Dermis microvascular lymphatic vessel endothelial cell (primary cell): ENCODE data around the gene KDM6A. TPM values are rescaled to one million over a fixed set of nuclear protein-coding genes. Genes with fewer than 3 reads are reported as not detected.
"Not testable (repeated sequence)": the region's sequence is repeated elsewhere in the genome, so short reads cannot be mapped to it uniquely, and the experiment has no call there.

ENCODE experiments used
- DNase-seq, 2 donors: peaks; one replicate each; pipeline versions ENCODE4 v3.0.0 to v3.0.0-alpha.2; 2010; ENCODE audit warnings: low read depth in 2 of 2
- total RNA-seq: library from RNA; depleted of rRNA; stranded (reverse); fragments of >200 nt; gene quantifications from 2 replicates; pipeline ENCODE4 v1.2.1, GENCODE V29; 2014

KDM6A gene
- total RNA-seq, 1 donor from 2014 or later: 18.9 TPM

DNA sequence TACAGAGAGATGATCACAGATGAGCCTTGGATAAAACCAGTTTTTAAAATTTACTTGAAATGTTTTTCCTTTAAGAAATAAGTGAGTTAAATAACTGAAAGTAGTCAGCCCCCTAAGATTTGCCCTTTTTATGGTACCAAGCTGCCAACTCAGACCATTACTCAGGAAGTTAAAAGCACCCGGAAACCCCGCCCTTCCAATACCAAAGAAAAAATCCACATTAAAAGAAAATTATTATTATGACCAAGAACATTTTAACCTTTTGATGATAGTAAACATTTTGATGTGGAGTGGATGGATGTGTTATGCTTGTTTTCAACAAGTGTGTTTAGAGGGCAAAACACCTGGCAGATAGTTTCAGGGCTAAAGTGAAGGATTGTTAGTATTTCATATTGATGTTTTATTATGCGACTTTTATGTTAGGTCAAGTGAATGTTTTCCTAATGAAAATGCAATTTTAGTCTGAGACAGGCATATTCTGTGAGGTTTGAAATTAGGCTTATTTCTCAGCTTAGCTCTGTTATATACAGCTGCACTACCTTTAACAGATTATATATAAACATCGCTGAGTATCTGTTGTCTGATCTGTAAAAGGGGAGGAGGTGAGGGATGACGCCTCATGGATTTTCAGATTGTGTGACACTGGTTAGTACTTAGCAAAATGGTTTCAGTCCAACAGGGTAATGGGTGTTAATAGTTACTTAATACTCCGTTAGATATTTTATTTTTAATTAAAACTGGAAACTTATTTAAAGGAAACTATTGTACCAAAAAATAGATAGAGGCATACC is 89.0 kb downstream of the KDM6A start:
- DNase-seq: no peak

DNA sequence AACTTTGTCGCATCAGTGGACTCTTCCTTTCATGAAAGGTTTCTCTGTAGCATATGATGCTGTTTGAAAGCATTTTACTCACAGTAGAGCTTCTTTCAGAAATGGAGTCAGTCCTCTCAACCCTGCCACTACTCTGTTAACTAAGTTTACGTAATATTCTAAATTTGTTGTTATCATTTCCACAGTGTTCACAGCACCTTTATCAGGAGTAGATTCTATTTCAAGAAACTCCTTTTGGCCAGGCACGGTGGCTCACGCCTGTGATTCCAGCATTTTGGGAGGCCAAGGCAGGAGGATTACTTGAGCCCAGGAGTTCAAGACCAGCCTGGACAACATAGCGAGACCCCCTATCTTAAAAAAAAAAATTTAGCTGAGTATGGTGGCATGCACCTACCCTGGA is 90.0 kb downstream of the KDM6A start:
- DNase-seq: no peak

DNA sequence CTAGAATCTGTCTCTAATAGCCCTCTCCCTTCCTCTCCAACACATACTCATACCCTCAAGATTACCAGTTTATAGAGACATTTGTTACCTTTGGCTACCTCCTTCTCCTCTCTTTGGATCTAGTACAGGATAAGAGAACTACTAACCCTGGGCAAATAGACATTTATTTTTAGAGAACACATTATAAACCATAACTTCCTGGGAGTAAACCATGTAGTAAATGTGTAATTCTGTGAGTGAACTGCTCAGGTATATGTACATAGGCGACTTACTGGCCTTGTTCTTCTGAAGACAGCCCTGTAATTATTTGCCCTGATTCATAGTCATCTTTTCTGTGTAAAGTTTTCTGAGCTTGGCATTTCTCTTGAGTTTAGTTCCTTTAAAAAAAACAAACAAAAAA is 94.2 kb downstream of the KDM6A start:
- no peak for DNase-seq

DNA sequence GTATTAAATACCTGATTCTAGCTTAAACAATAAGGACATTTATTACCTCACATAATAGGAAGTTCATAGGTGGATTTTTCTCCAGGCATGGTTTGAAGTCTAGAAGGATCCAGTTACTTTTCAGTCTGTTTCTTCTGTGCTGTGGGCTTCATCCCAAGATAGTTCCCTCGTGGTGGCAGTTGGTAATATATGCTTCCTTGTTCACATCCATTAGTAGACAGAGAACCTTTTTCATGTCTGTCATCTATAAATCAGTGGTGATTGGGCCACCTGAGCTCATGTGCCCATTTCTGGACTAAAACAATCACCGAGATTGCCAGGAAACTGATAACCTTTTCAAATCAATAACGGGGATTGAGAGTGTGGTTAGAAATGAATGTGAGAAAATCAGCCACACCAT is 97.7 kb downstream of the KDM6A start:
- DNase-seq: no peak

GRCh38 chrX:44971674-44972073 is 98.7 kb downstream of the KDM6A start:
- DNase-seq: no peak

- DNase-seq: no peak
Observed at GRCh38 chrX:44972132-44972531, 99.1 kb downstream of the KDM6A start.

DNA sequence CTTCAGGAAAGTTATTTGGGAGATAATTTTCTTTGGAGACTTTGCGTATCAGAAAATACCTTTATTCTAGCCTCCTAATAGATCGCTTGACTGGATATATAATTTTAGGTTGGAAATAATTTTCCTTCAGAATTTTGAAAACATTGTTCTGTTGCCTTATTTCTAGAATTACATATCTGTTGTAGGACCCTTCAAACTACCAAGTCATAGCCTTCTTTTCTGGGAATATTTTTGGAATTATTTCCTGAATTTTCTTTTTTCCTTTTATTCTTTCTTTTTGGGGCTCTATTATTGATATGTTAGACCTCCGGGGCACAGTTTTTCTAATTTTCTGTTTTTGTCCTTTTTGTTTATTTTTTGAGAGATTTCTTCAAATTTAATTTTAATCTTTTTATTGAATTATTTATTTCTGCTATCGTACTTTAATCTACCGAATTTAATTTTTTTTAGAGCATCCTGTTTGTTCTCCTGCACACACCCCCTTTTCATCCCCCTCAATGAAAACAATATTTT is 100.5 kb downstream of the KDM6A start:
- DNase-seq: no peak

DNA sequence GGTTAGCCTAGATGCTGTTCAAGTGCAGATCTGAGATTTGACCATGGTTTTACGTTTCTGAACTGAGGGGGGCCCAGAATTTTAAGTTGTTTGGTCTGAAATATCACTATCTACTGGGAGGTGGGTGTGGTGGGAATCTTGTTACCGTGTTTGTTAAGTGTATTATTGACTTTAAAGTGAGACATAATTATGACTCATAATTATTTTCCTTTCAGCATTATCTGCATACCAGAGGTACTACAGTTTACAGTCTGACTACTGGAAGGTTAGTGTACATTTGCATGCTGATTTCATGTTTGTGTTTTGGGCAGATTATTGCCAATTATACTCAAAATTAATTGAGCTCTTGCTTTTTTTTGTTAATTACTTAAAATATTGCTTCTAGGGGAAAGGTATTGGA is 101.5 kb downstream of the KDM6A start:
- DNase-seq: peak in 1 of 2 donors; percentile 54

DNA sequence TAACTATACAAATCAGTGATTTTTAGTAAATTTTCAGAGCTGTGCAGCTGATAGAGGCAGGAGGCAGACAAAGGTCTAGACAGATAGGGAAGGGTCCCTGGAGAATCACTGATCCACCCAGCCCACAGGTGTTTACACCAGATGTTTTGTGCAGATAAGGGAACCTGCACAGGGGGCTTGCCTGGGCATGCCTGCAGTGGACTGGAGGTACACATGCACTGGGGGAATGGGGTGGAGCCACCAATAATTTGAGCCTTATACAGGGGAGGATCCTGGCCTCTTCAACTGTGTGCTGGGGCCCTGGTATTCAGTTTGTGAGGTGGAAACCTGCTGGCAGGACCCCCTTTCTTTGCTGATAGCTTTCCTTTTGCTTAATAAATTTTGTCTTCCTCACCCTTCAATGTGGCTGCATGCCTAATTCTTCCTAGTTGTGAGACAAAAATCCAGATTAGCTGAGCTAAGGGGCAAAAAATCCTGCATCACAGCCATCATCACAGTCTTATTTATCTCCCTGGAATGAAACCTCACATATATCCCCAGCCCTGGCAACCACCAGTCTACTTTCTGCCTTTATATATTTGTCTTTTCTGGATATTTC is 102.8 kb downstream of the KDM6A start:
- DNase-seq: peak in 1 of 2 donors; percentile 11

DNA sequence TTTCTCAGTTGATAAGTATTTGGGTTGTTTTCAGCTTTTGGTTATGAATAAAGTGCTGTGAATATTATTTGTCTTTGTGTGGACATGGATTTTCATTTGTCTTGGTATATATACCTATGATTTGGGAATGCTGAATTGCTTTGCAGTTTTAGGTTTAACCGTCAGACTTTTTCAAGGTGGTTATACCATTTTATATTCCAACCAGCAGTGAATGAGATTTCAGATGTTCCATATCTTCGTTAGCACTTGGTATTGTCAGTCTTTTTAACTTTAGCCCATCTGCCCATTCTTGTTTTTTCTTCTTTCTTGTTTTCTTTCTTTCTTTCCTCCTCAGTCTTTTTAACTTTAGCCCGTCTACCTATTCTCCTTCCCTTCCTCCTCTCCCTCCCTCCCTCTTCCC is 106.0 kb downstream of the KDM6A start:
- DNase-seq: no peak

- no peak for DNase-seq
Observed at GRCh38 chrX:44980403-44980802, 107.4 kb downstream of the KDM6A start.

GRCh38 chrX:44980883-44981282 is 107.9 kb downstream of the KDM6A start:
- no peak for DNase-seq

DNA sequence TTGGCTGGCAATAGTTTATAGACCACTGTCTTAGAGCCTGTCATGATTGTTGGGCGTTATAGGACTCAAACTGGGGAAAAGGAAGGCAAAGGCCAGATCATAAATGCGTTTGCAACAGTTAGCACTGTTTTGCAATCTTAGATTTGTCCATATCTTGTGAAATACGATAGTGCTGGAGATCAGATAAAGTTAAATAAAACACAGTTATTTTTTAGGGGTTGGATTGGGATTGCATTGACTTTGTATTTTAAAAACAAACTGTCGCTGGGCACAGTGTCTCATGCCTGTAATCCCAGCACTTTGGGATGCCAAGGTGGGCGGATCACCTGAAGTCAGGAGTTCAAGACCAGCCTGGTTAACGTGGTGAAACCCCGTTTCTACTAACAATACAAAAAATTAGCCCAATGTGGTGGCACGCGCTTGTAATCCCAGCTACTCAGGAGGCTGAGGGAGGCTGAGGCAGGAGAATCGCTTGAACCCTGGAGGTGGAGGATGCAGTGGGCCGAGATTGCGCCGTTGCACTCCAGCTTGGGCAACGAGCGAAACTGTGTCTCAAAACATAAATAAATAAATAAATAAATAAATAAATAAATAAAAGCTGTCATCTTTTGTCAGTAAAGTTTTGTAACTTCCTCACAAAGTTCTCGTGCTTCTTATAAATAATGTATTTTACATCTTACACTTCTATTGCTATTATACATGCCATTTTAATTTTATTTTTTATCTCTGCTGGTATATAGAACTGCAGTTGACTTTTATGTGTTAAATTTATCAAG is 117.2 kb downstream of the KDM6A start:
- DNase-seq: no peak

- no peak for DNase-seq
Observed at GRCh38 chrX:44992775-44993174, 119.8 kb downstream of the KDM6A start.

GRCh38 chrX:44996277-44996676 is 123.3 kb downstream of the KDM6A start:
- no peak for DNase-seq

GRCh38 chrX:44997282-44997812 is 124.4 kb downstream of the KDM6A start:
- no peak for DNase-seq

DNA sequence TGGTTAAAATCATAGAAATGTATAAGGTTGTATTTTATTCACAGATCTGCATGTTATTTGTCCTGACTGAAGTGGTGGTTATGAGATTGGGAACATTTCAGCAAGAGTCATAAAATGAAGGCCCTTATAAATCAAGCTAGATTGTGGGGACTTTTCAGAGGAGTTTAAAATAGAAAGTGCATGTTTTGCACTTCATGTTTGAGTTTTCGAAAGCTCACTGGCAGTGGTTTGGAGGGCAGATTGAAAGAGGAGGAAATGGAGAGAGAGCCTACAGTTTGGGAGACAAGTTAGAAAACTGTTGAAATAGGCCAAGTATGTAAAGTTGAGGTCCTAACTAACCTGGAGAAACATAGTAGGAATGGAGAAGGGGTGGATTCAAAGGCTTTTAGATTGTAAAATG is 124.9 kb downstream of the KDM6A start:
- DNase-seq: no peak

DNA sequence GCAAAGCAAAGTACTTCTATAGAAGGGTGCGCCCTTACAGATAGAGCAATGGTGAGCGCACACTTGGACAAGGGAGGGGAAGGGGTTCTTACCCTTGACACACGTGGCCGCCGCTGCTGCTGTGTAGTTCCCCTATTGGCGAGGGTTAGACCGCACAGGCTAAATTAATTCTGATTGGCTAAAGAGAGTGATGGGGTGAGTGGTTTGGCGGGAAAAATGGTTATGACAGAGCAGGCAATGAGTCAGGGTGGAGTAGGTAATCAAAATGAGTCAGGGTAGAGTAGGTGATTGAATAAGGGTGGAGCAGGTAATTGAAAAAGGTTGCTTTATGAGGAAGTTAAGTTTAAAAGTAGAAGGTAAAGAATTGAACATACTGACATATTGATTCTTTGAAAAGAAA is 126.2 kb downstream of the KDM6A start:
- DNase-seq: not testable (repeated sequence)

- DNase-seq: not testable (repeated sequence)
Observed at GRCh38 chrX:44999872-45000271, 126.9 kb downstream of the KDM6A start.

DNA sequence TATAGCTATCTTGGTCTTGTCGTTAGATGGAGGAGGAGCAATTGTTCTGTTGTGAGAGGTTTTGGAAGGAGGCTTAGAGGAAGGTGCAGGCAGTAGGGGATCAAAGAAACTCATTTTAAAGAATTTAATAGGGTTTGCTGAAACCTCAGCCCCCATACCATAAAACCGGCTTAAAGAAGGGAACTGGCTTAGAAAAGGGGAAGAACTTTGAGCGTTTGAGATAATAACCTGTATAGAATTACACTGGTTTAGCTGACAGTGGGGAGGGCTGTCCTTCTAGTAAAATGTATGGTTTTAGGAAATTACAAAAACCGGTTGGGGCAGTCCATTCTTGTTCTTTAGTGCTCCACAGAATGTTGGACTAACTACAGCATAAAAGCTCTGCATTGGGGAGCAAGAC is 128.1 kb downstream of the KDM6A start:
- DNase-seq: no peak

- no peak for DNase-seq
Observed at GRCh38 chrX:45003085-45003484, 130.1 kb downstream of the KDM6A start.
